HepG2 (cell line): ENCODE data around the gene CCL22. TPM values are rescaled to one million over a fixed set of nuclear protein-coding genes. Genes with fewer than 3 reads are reported as not detected.

ENCODE experiments used
- AKNA ChIP-seq: sonication (generic); formaldehyde crosslinking; IDR thresholded peaks from 2 replicates; pipeline ENCODE4 v1.4.0; 2020; ENCODE audit warnings: missing genetic modification reagents, borderline replicate concordance
- ARID5B ChIP-seq: IDR thresholded peaks from 2 replicates; pipeline ENCODE4 v1.4.0; 2020; ENCODE audit warnings: mild to moderate bottlenecking, missing genetic modification reagents
- CBX1 ChIP-seq: IDR thresholded peaks from one replicate; pipeline ENCODE4 v1.6.1; 2016; ENCODE audit warnings: antibody characterized with exemption, low read depth
- CENPX ChIP-seq: sonication (generic); formaldehyde crosslinking; IDR thresholded peaks from 2 replicates; pipeline ENCODE4 v1.9.0; 2021; ENCODE audit warnings: mild to moderate bottlenecking, missing genetic modification reagents, moderate library complexity
- DBP ChIP-seq: sonication (generic); formaldehyde crosslinking; IDR thresholded peaks from 2 replicates; pipeline ENCODE4 v1.4.0; 2020; ENCODE audit warnings: missing genetic modification reagents; ENCODE audit errors: not compliant biosample characterization
- GZF1 ChIP-seq: sonication (generic); formaldehyde crosslinking; IDR thresholded peaks from 2 replicates; pipeline ENCODE4 v1.5.1; 2020; ENCODE audit warnings: mild to moderate bottlenecking, missing genetic modification reagents
- MED13 ChIP-seq: sonication (generic); formaldehyde crosslinking; IDR thresholded peaks from 2 replicates; pipeline ENCODE4 v1.5.0; 2020; ENCODE audit warnings: missing genetic modification reagents
- MNT ChIP-seq: fragments of 450-650 bp; IDR thresholded peaks from 2 replicates; pipeline ENCODE4 v1.6.1; 2016
- RBM22 ChIP-seq: fragments of 200-400 bp; formaldehyde crosslinking; optimal IDR thresholded peaks from 2 replicates; pipeline ENCODE3; 2017; ENCODE audit warnings: mild to moderate bottlenecking, low read length, moderate library complexity
- SNAPC5 ChIP-seq: sonication (generic); formaldehyde crosslinking; IDR thresholded peaks from 2 replicates; pipeline ENCODE4 v1.8.1; 2023; ENCODE audit warnings: mild to moderate bottlenecking, missing genetic modification reagents, borderline replicate concordance
- ZBTB8A ChIP-seq: sonication (generic); formaldehyde crosslinking; IDR thresholded peaks from 2 replicates; pipeline ENCODE4 v1.4.0; 2020; ENCODE audit warnings: mild to moderate bottlenecking, low read depth, missing genetic modification reagents, borderline replicate concordance
- ZMYM3 ChIP-seq: sonication (generic); formaldehyde crosslinking; IDR thresholded peaks from 2 replicates; pipeline ENCODE4 v1.5.1; 2020; ENCODE audit warnings: mild to moderate bottlenecking, missing genetic modification reagents
- ZNF101 ChIP-seq: sonication (generic); formaldehyde crosslinking; IDR thresholded peaks from 2 replicates; pipeline ENCODE4 v1.4.0; 2020; ENCODE audit warnings: mild to moderate bottlenecking, low read depth, missing genetic modification reagents, borderline replicate concordance
- ZNF121 ChIP-seq: sonication (generic); formaldehyde crosslinking; IDR thresholded peaks from 2 replicates; pipeline ENCODE4 v1.5.0; 2020; ENCODE audit warnings: mild to moderate bottlenecking, missing genetic modification reagents
- ZNF652 ChIP-seq: IDR thresholded peaks from 2 replicates; pipeline ENCODE4 v1.6.1; 2016; ENCODE audit warnings: low read depth, borderline replicate concordance
- ZNF749 ChIP-seq: sonication (generic); formaldehyde crosslinking; IDR thresholded peaks from 2 replicates; pipeline ENCODE4 v1.8.0; 2022; ENCODE audit warnings: mild to moderate bottlenecking, missing genetic modification reagents, moderate library complexity, borderline replicate concordance
- ZNF781 ChIP-seq: sonication (generic); formaldehyde crosslinking; IDR thresholded peaks from 2 replicates; pipeline ENCODE4 v1.5.1; 2020; ENCODE audit warnings: borderline replicate concordance, mild to moderate bottlenecking, missing genetic modification reagents; ENCODE audit errors: not compliant biosample characterization
- ZNF792 ChIP-seq: IDR thresholded peaks from 2 replicates; pipeline ENCODE4 v1.6.1; 2016
- polyA plus RNA-seq, 8 experiments: library from polyadenylated mRNA; depleted of rRNA in 3 of 8; stranded (reverse) in 7 of 8; unstranded in 1 of 8; fragments of >200 nt; fragmentation: Illumina TruSeq in 4 of 8; extraction: Trizol in 4 of 8; gene quantifications; 2 replicates each; pipeline versions ENCODE4 v1.2.1 to v1.2.3, GENCODE V29; 2011 to 2016; ENCODE audit warnings: low read depth in 4 of 8, missing spikeins in 1 of 8, mixed read lengths in 1 of 8; ENCODE audit not compliant: insufficient read depth in 1 of 8
- total RNA-seq, 5 experiments: library from RNA; depleted of rRNA; stranded (reverse); fragments of >200 nt; fragmentation: Illumina TruSeq; extraction: Trizol; gene quantifications; 2 replicates each; pipeline ENCODE4 v1.2.3, GENCODE V29; 2016; ENCODE audit warnings: low read depth in 1 of 5

CCL22 gene
- total and polyA plus RNA-seq, 2 of the 13 experiments (the other 11 are each of a cell fraction or from before 2014, with no cell fraction given): not detected

GRCh38 chr16:57384248-57385070, 25.9 kb downstream of the CCL22 start (continued):
- TF ChIP-seq RBM22 (peak; percentile 98), GZF1 (CRISPR knock-in tag) (no peak), ZNF749 (CRISPR knock-in tag) (no peak), ZNF101 (CRISPR knock-in tag) (no peak), SNAPC5 (no peak), DBP (CRISPR knock-in tag) (no peak), AKNA (CRISPR knock-in tag) (no peak), CBX1 (no peak), MNT (no peak), ARID5B (CRISPR knock-in tag) (no peak), ZNF792 (0 out of 2 replicates have a peak, but pooled peaks have one; percentile 37), CENPX (CRISPR knock-in tag) (no peak), ZNF652 (CRISPR knock-in tag) (no peak), ZBTB8A (CRISPR knock-in tag) (no peak), ZNF121 (CRISPR knock-in tag) (no peak), ZMYM3 (CRISPR knock-in tag) (no peak), MED13 (CRISPR knock-in tag) (no peak), ZNF781 (no peak)
